ENCODE measurements around the gene CDC73. TPM values are rescaled to one million over a fixed set of nuclear protein-coding genes. Genes with fewer than 3 reads are reported as not detected.

CDC73 gene
- total RNA-seq, 1 donor: 33.4 TPM

- H3K4me3 ChIP-seq (ENCODE audit: low read depth, low read length): no peak overlapping the region
- TF ChIP-seq CTCF (IDR thresholded peaks at IDR 0.05; ENCODE audit: insufficient read depth, low read length): peak; percentile 30
- peak; percentile 39 for DNase-seq (ENCODE audit: low read depth)
These were observed 68.4 kb downstream of the CDC73 start for GRCh38 chr1:193190096-193190744.

- no peak for TF ChIP-seq CTCF (IDR thresholded peaks at IDR 0.05; ENCODE audit: insufficient read depth, low read length)
- DNase-seq (ENCODE audit: low read depth): no peak
- no peak overlapping the region for H3K4me3 ChIP-seq (ENCODE audit: low read depth, low read length)
These were observed 70.8 kb downstream of the CDC73 start for GRCh38 chr1:193192586-193192985.

- no peak for TF ChIP-seq CTCF (IDR thresholded peaks at IDR 0.05; ENCODE audit: insufficient read depth, low read length)
- DNase-seq (ENCODE audit: low read depth): no peak
- no peak overlapping the region for H3K4me3 ChIP-seq (ENCODE audit: low read depth, low read length)
These were observed 78.1 kb downstream of the CDC73 start for GRCh38 chr1:193199940-193200339.

- no peak for DNase-seq (ENCODE audit: low read depth)
- TF ChIP-seq CTCF (IDR thresholded peaks at IDR 0.05; ENCODE audit: insufficient read depth, low read length): no peak
- H3K4me3 ChIP-seq (ENCODE audit: low read depth, low read length): no peak overlapping the region
These were observed 79.2 kb downstream of the CDC73 start for GRCh38 chr1:193201021-193201420.

GRCh38 chr1:193210996-193211395, 89.2 kb downstream of the CDC73 start:
- H3K4me3 ChIP-seq (ENCODE audit: low read depth, low read length): no peak overlapping the region
- no peak for TF ChIP-seq CTCF (IDR thresholded peaks at IDR 0.05; ENCODE audit: insufficient read depth, low read length)
- DNase-seq (ENCODE audit: low read depth): no peak

GRCh38 chr1:193211539-193211938, 89.7 kb downstream of the CDC73 start:
- DNase-seq (ENCODE audit: low read depth): peak; percentile 73
- TF ChIP-seq CTCF (IDR thresholded peaks at IDR 0.05; ENCODE audit: insufficient read depth, low read length): no peak
- H3K4me3 ChIP-seq (ENCODE audit: low read depth, low read length): no peak overlapping the region

GRCh38 chr1:193212637-193213036, 90.8 kb downstream of the CDC73 start:
- no peak for DNase-seq (ENCODE audit: low read depth)
- no peak overlapping the region for H3K4me3 ChIP-seq (ENCODE audit: low read depth, low read length)
- TF ChIP-seq CTCF (IDR thresholded peaks at IDR 0.05; ENCODE audit: insufficient read depth, low read length): no peak
